NT2/D1 (cell line): ENCODE data around the gene CARHSP1.

Experiments
- DNase-seq: peaks from one replicate; pipeline ENCODE4 v3.0.0-alpha.2; 2011; ENCODE audit warnings: low read depth, low spot score
- H3K27me3 ChIP-seq: 2 replicates; pipeline ENCODE4 v1.6.0; 2011; ENCODE audit warnings: mild to moderate bottlenecking; ENCODE audit not compliant: insufficient read length, insufficient read depth
- H3K36me3 ChIP-seq: 2 replicates; pipeline ENCODE4 v1.6.1; 2011; ENCODE audit warnings: mild to moderate bottlenecking, low read length, mixed read lengths; ENCODE audit not compliant: insufficient read depth, insufficient read length
- H3K4me1 ChIP-seq: 2 replicates; pipeline ENCODE4 v1.5.1; 2011; ENCODE audit not compliant: insufficient read depth, insufficient read length
- H3K4me3 ChIP-seq: 2 replicates; pipeline ENCODE4 v1.5.1; 2011; ENCODE audit warnings: low read depth; ENCODE audit not compliant: insufficient read length
- H3K9ac ChIP-seq: 2 replicates; pipeline ENCODE4 v1.6.0; 2011; ENCODE audit warnings: low read depth; ENCODE audit not compliant: insufficient read length
- H3K9me3 ChIP-seq: 2 replicates; pipeline ENCODE4 v1.5.1; 2011; ENCODE audit warnings: mild to moderate bottlenecking, low read length; ENCODE audit not compliant: insufficient read depth
- SUZ12 ChIP-seq: IDR thresholded peaks from 2 replicates; pipeline ENCODE4 v1.6.1; 2011; ENCODE audit not compliant: insufficient read length, insufficient read depth; ENCODE audit errors: extremely low read depth
- YY1 ChIP-seq: IDR thresholded peaks from 2 replicates; pipeline ENCODE4 v1.6.1; 2011; ENCODE audit not compliant: insufficient read length, insufficient read depth
- ZNF274 ChIP-seq: IDR thresholded peaks from 2 replicates; pipeline ENCODE4 v1.6.1; 2011; ENCODE audit warnings: mild to moderate bottlenecking, low read depth, low read length

CARHSP1 gene

GRCh38 chr16:8862309-8863130 is 6.3 kb downstream of the CARHSP1 start:
- Histone ChIP-seq H3K36me3 (peaks cover 54% of the 10 kb centered on the region), H3K4me3 (no peak overlapping the region), H3K27me3 (no peaks in the 10 kb centered on the region), H3K4me1 (peaks cover 45% of the 10 kb centered on the region), H3K9ac (no peak overlapping the region), H3K9me3 (no peaks in the 10 kb centered on the region)
- DNase-seq: no peak
- TF ChIP-seq ZNF274: no peak
- TF ChIP-seq YY1: no peak
- TF ChIP-seq SUZ12: no peak

GRCh38 chr16:8861563-8862308 is 7.1 kb downstream of the CARHSP1 start:
- Histone ChIP-seq H3K9ac (peak overlapping the region; percentile 50), H3K4me3 (no peak overlapping the region), H3K9me3 (no peaks in the 10 kb centered on the region), H3K4me1 (peaks cover 48% of the 10 kb centered on the region), H3K27me3 (no peaks in the 10 kb centered on the region), H3K36me3 (peaks cover 57% of the 10 kb centered on the region)
- TF ChIP-seq SUZ12 (no peak), YY1 (no peak), ZNF274 (no peak)
- no peak for DNase-seq

DNA sequence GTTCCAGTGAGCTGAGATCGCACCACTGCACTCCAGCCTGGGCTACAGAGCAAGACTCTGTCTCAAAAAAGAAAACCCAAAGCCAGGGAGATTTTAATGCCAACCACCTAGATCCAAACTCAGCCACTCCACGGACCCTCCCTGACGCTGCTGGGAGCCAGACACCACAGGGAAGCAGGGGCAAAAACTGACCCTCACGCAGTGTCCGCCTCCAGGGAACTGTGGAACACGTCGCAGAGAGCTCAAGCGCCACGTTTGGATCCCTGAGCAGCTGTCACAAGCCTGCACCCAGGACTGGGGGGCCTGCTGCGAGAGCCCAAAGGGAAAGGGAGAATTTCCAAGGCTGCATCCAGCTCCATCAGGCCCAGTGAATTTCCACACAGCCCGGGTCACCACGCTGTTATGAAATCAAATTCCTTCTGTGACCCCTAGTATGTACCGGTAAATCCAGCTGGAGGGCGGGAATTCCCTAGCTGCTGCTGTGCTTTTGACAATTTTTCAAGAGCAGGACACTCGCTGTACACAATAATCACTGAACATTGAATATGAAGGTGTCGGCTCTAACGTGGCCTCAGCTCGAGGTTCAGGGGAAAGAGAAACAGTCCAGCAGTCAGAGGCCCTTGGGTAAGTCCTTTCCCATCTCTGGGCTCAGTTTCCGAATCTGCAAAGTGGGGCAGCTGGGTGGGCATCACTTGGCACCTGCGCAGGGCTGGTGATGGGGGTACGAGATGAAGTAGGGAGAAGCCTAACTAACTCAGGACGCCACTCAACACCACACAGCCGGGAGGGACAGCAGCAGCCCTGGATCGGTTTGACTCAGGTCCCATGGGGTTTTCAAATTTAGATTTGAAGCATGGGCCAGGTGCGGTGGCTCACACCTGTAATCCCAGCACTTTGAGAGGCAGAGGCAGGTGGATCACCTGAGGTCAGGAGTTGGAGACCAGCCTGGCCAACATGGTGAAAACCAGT is 8.6 kb downstream of the CARHSP1 start:
- Histone ChIP-seq H3K9ac (peak overlapping the region; percentile 32), H3K27me3 (no peaks in the 10 kb centered on the region), H3K36me3 (peaks cover 67% of the 10 kb centered on the region), H3K4me3 (no peak overlapping the region), H3K9me3 (no peaks in the 10 kb centered on the region), H3K4me1 (peaks cover 38% of the 10 kb centered on the region)
- no peak for DNase-seq
- TF ChIP-seq ZNF274 (no peak), SUZ12 (no peak), YY1 (no peak)

DNA sequence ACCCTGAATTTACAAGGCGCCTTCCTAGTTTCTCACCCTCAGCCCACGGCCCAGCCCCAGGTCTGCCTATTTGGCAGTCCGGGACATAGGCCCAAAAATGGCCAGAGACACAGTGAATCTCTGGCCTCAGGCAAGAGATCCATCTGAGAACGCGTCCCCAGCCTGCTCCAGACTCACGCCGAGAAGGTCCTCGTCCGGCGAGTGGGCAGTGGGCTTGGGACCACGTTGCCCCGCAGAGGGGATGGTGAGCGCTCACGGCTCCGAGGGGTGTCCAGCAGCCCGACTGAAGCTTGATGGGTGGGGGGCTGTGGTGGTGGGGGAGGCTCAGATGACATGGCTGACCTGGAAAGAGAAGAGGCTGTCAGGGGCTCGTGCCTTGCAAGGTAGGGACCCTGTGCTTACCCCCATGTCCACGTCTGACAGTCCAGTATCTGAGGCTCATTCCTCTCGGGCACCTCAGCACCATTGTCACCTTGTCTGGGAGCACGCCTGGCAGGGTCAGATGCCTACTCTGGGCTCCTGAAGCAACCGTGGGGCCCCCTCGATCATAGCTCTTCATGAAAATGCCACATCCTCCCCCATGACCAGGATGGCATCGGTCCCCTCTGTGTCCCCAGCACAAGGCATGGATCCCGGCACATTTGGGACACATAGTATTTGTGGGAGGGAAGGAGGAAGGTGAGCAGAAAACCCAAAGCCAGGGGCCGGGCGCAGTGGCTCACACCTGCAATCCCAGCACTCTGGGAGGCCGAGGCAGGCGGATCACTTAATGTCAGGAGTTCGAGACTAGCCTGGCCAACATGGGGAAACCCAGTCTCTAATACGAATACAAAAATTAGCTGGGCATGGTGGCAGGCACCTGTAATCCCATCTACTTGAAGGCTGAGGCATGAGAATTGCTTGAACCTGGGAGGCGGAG is 9.6 kb downstream of the CARHSP1 start:
- TF ChIP-seq SUZ12 (no peak), ZNF274 (no peak), YY1 (no peak)
- no peak for DNase-seq
- peak overlapping the region; percentile 32 for H3K9ac ChIP-seq
- no peak overlapping the region for H3K4me3 ChIP-seq
- peaks cover 28% of the 10 kb centered on the region for H3K4me1 ChIP-seq
- H3K36me3 ChIP-seq: peaks cover 76% of the 10 kb centered on the region
- H3K9me3 ChIP-seq: no peaks in the 10 kb centered on the region
- H3K27me3 ChIP-seq: no peaks in the 10 kb centered on the region

GRCh38 chr16:8855972-8856371 is 12.8 kb downstream of the CARHSP1 start:
- peaks cover 11% of the 10 kb centered on the region for H3K4me1 ChIP-seq
- H3K9ac ChIP-seq: no peak overlapping the region
- no peaks in the 10 kb centered on the region for H3K9me3 ChIP-seq
- DNase-seq: no peak
- no peak for TF ChIP-seq SUZ12
- TF ChIP-seq YY1: no peak
- TF ChIP-seq ZNF274: no peak
- H3K36me3 ChIP-seq: peaks cover 85% of the 10 kb centered on the region
- no peak overlapping the region for H3K4me3 ChIP-seq
- H3K27me3 ChIP-seq: no peaks in the 10 kb centered on the region

- no peaks in the 10 kb centered on the region for H3K27me3 ChIP-seq
- TF ChIP-seq SUZ12 (no peak), YY1 (no peak), ZNF274 (no peak)
- peaks cover 15% of the 10 kb centered on the region for H3K4me1 ChIP-seq
- DNase-seq: no peak
- H3K4me3 ChIP-seq: no peak overlapping the region
- H3K9ac ChIP-seq: no peak overlapping the region
- peaks cover 89% of the 10 kb centered on the region for H3K36me3 ChIP-seq
- no peaks in the 10 kb centered on the region for H3K9me3 ChIP-seq
Measured at GRCh38 chr16:8855051-8855786, 13.6 kb downstream of the CARHSP1 start.
